HEK293T (cell line): ENCODE data around the gene APOBEC3H.

Source experiments
- CTCF ChIA-PET: fragments of 350-600 bp; formaldehyde crosslinking; extraction: SDS; loops from one replicate; lab custom pipeline; 2021; ENCODE audit warnings: antibody characterized with exemption, inconsistent platforms; lab: Yijun Ruan, JAX
- POLR2A ChIA-PET: fragments of 350-600 bp; formaldehyde crosslinking; extraction: SDS; loops from one replicate; lab custom pipeline; 2020; ENCODE audit warnings: antibody characterized with exemption, inconsistent platforms; lab: Yijun Ruan, JAX
- DNase-seq: peaks from one replicate; pipeline ENCODE4 v3.0.0; 2012; ENCODE audit warnings: mixed read lengths; ENCODE audit errors: extremely low spot score
- ARNT ChIP-seq: fragments of 450-650 bp; IDR thresholded peaks from 2 replicates; pipeline ENCODE4 v1.6.1; 2017; ENCODE audit warnings: mild to moderate bottlenecking
- BHLHE40 ChIP-seq: fragments of 450-650 bp; IDR thresholded peaks from 2 replicates; pipeline ENCODE4 v1.6.1; 2016; ENCODE audit warnings: mild to moderate bottlenecking, moderate library complexity, borderline replicate concordance
- CTBP1 ChIP-seq: fragments of 450-650 bp; IDR thresholded peaks from 2 replicates; pipeline ENCODE4 v1.6.1; 2016; ENCODE audit warnings: borderline replicate concordance
- ELF4 ChIP-seq: fragments of 450-650 bp; IDR thresholded peaks from 2 replicates; pipeline ENCODE4 v1.6.1; 2017; ENCODE audit warnings: antibody characterized with exemption
- FOXA1 ChIP-seq: fragments of 450-650 bp; IDR thresholded peaks from 2 replicates; pipeline ENCODE4 v1.6.1; 2016; ENCODE audit warnings: mild to moderate bottlenecking
- FOXK2 ChIP-seq: fragments of 450-650 bp; IDR thresholded peaks from 2 replicates; pipeline ENCODE4 v1.6.1; 2016; ENCODE audit warnings: mild to moderate bottlenecking
- FOXM1 ChIP-seq: fragments of 450-650 bp; IDR thresholded peaks from 2 replicates; pipeline ENCODE4 v1.6.1; 2017; ENCODE audit warnings: mild to moderate bottlenecking, borderline replicate concordance
- HDGF ChIP-seq: fragments of 450-650 bp; IDR thresholded peaks from 2 replicates; pipeline ENCODE4 v1.6.1; 2017; ENCODE audit warnings: antibody characterized with exemption, borderline replicate concordance
- L3MBTL2 ChIP-seq: fragments of 450-650 bp; conservative IDR thresholded peaks from 2 replicates; pipeline ENCODE4 v1.6.1; 2016; ENCODE audit warnings: mild to moderate bottlenecking
- LEF1 ChIP-seq: fragments of 450-650 bp; IDR thresholded peaks from 2 replicates; pipeline ENCODE4 v1.6.1; 2017; ENCODE audit warnings: mild to moderate bottlenecking, borderline replicate concordance
- NFRKB ChIP-seq: fragments of 450-650 bp; IDR thresholded peaks from 2 replicates; pipeline ENCODE4 v1.6.1; 2016; ENCODE audit warnings: mild to moderate bottlenecking, moderate library complexity
- SP1 ChIP-seq: fragments of 450-650 bp; IDR thresholded peaks from 2 replicates; pipeline ENCODE4 v1.6.1; 2017
- SUZ12 ChIP-seq: fragments of 450-650 bp; IDR thresholded peaks from 2 replicates; pipeline ENCODE4 v1.6.1; 2016; ENCODE audit warnings: mild to moderate bottlenecking
- TARDBP ChIP-seq: fragments of 450-650 bp; IDR thresholded peaks from 2 replicates; pipeline ENCODE4 v1.6.1; 2016
- ZNF384 ChIP-seq: fragments of 450-650 bp; IDR thresholded peaks from 2 replicates; pipeline ENCODE4 v1.6.1; 2016
- TF ChIP-seq, protein P1 (sequence below): fragments of 450-650 bp; IDR thresholded peaks from 2 replicates; pipeline ENCODE4 v1.6.1; 2016

Gene APOBEC3H

DNA sequence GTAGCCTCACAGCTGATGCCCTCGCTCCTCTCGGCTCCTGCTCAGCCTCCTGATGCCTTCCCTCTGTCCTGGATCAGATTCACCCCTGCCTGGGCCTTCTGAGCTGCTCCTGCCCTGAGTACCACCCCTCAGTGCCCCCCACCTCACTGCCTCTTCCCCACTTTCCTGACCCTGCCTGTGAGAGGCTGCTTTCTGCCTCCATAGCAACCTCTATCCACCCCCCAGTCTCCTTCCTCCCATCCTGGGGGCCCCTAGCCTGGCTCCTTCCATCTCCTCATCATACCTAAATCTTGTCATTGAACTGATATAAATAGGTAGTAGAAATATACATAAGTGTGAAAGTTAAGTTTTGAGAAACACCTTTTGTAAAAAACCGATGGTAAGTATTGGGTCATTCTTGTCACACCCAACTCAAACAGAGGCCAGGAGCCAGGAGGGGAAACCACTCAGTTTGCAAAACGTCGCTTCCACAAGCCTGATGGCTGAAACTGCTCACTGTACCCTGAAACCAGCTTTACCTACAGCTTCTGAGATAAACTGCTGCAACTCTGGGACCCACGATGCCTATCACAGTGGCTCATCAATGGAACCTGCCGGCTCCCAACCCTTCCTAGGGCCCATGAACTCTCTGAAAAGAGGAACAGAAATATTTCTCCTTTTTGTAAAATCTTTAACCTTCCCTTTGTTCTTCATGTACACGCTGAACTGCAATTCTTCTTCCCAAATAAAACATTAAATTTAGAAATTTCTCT is 4.8 kb upstream of the APOBEC3H start:
- POLR2A ChIA-PET: no interaction called here
- DNase-seq: no peak
- TF ChIP-seq TARDBP (no peak), FOXA1 (no peak), ELF4 (no peak), CTBP1 (no peak), SUZ12 (no peak), SP1 (no peak), FOXM1 (no peak), HDGF (no peak), FOXK2 (no peak), LEF1 (no peak), L3MBTL2 (no peak), ARNT (no peak), ZNF384 (no peak), NFRKB (no peak), BHLHE40 (no peak)
- TF ChIP-seq, protein P1, sequence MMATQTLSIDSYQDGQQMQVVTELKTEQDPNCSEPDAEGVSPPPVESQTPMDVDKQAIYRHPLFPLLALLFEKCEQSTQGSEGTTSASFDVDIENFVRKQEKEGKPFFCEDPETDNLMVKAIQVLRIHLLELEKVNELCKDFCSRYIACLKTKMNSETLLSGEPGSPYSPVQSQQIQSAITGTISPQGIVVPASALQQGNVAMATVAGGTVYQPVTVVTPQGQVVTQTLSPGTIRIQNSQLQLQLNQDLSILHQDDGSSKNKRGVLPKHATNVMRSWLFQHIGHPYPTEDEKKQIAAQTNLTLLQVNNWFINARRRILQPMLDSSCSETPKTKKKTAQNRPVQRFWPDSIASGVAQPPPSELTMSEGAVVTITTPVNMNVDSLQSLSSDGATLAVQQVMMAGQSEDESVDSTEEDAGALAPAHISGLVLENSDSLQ: no peak
- CTCF ChIA-PET: no interaction called here

DNA sequence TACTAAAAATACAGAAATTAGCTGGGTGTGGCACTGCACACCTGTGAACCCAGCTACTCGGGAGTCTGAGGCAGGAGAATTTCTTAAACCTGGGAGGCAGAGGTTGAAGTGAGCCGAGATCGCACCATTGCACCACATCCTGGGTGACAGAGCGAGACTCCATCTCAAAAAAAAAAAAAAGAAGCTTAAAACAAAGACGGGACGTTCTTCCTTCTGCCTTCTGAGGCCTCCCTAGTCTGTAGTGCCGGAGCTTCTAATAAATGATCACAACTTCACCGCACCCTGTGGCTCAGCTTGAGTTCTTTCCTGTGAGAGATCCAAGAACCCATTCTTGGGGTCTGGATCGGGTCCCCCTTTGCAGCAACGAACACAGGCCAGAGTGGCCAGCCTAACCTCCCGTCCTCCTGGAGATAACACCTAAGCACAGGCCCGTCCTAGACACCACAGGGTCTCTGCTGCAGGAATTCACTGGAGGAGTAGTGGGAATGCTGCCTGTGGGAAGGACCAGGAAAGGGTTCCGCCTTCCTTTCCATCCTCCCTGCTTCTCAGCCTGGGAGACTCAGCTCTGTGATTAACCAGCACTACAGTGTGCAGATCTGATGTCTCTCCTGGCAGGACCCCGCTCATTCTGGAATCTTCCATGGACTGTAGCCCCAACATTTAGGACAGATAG is 2.2 kb upstream of the APOBEC3H start:
- DNase-seq: no peak
- ChIA-PET POLR2A (no interaction called here), CTCF (interaction anchor here (0.6 kb wide), 1 partner anchor 26 kb away, joined by 3 read pairs; no protein-coding TSS in a partner anchor)

GRCh38 chr22:39095971-39096370 is 1.1 kb upstream of the APOBEC3H start:
- DNase-seq: no peak
- ChIA-PET CTCF (no interaction called here), POLR2A (no interaction called here)
- TF ChIP-seq FOXK2: no peak

More for the DNA sequence above, 2.2 kb upstream of the APOBEC3H start:
- TF ChIP-seq HDGF (no peak), LEF1 (no peak), BHLHE40 (no peak), ELF4 (no peak)

DNA sequence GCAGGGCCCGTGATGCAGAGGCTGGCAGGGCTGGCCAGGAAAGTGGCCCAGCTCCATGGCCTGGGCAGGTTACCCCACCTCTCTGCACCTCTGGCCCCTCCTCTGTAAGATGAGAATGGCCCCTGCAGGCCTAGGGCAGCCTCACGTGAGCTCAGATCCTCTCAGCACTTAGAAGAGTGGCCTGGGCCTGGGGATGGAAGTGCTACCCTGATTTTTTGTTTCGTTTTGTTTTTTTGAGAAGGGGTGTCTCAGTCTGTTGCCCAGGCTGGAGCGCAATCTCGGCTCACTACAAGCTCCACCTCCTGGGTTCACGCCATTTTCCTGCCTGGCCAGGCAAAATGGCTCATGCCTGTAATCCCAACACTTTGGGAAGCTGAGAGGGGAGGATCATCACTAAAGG is 982 bp downstream of the APOBEC3H start:
- peak; percentile 9 for DNase-seq
- ChIA-PET POLR2A (interaction anchor here (1.5 kb wide), 1 partner anchor 13 kb away, joined by 3 read pairs; no protein-coding TSS in a partner anchor), CTCF (interaction anchor here (1.1 kb wide), 1 partner anchor 23 kb away, joined by 5 read pairs; no protein-coding TSS in a partner anchor)

GRCh38 chr22:39098576-39098975 is 1.5 kb downstream of the APOBEC3H start:
- ChIA-PET CTCF (interaction anchor here (1.1 kb wide), 1 partner anchor 23 kb away, joined by 5 read pairs; no protein-coding TSS in a partner anchor), POLR2A (interaction anchor here (1.5 kb wide), 1 partner anchor 12 kb away, joined by 3 read pairs; no protein-coding TSS in a partner anchor)
- DNase-seq: no peak
- TF ChIP-seq CTBP1: no peak
- TF ChIP-seq HDGF: no peak
- no peak for TF ChIP-seq L3MBTL2
- TF ChIP-seq SP1: no peak
- TF ChIP-seq, protein P1: no peak
- TF ChIP-seq BHLHE40: no peak
- TF ChIP-seq LEF1: no peak
- TF ChIP-seq ZNF384: no peak
- no peak for TF ChIP-seq FOXM1
- TF ChIP-seq ELF4: no peak
- TF ChIP-seq NFRKB: no peak
- no peak for TF ChIP-seq FOXK2
- TF ChIP-seq TARDBP: no peak

More for the DNA sequence above, 982 bp downstream of the APOBEC3H start:
- TF ChIP-seq ARNT (no peak), FOXK2 (no peak), LEF1 (no peak), TARDBP (no peak), SUZ12 (no peak), HDGF (no peak), NFRKB (no peak), CTBP1 (no peak), L3MBTL2 (no peak), ELF4 (no peak), ZNF384 (no peak), BHLHE40 (no peak), SP1 (no peak), FOXA1 (no peak), FOXM1 (no peak)
- TF ChIP-seq, protein P1: no peak

DNA sequence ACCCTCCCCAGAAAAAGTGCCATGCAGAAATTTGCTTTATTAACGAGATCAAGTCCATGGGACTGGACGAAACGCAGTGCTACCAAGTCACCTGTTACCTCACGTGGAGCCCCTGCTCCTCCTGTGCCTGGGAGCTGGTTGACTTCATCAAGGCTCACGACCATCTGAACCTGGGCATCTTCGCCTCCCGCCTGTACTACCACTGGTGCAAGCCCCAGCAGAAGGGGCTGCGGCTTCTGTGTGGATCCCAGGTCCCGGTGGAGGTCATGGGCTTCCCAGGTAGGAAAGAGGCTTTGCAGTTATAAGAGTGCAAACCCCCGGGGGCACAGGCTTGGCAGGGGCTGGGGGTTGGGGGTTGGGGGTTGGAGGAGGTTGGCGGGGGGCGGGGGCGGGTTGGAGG is 4.2 kb downstream of the APOBEC3H start:
- POLR2A ChIA-PET: no interaction called here
- TF ChIP-seq FOXM1 (no peak), NFRKB (no peak), ARNT (no peak), FOXK2 (no peak), CTBP1 (no peak), L3MBTL2 (no peak), FOXA1 (no peak), SUZ12 (no peak), TARDBP (no peak), ZNF384 (no peak)
- TF ChIP-seq, protein P1: no peak
- peak; percentile 6 for DNase-seq
- CTCF ChIA-PET: no interaction called here
